NCI-H526 treated with DMSO at 0.1 percent for 48 hours (cell line): ENCODE measurements around the gene PSEN2.
"Not testable (repeated sequence)": the region's sequence is repeated elsewhere in the genome, so short reads cannot be mapped to it uniquely, and the experiment has no call there.

Experiments
- DNase-seq: peaks from one replicate; lab custom pipeline; 2025; lab: John Stamatoyannopoulos, UW

Gene PSEN2

DNA sequence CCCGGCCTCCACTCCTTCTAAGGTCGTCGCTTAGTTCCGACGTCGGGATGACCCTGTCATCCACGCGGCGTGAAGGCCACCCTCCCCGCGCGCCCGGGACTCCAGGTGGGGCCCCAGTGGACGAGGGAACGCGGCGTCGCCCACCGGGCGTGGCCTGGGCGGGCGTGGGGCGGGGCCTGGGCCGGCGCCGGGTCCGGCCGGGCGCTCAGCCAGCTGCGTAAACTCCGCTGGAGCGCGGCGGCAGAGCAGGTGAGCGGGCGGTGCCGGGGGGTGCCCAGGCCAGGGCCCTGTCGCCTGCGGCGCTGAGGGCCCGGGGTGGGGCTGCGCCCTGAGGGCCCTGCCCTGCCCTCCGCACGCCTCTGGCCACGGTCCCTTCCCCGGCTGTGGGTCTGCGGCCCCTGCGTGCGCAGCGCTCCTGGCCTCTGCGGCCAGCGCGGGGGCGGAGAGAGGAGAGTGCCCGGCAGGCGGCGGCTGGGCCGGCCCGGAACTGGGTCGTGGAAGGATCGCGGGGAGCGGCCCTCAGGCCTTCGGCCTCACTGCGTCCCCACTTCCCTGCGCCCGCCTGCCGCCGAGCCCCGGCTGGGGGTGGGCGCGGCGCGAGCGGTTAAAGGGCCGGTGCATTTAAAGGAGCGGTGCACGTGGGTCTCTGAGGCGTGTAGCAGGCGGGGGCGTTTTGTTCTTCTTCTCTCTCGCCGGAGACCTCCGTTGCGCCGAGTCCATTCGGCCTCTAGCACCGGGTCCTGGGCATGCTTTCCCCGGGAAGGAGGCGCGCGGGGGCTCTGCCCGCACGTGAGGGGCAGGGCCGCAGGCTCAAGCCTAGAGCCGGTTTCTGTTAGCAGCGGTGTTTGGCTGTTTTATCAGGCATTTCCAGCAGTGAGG lies at the start of gene PSEN2:
Gene PSEN2, plus strand, starts transcription at position 216 of the 879 bp plus-strand sequence. CDS start 11,292 bp downstream, outside the sequence.
- peak; percentile 1 for DNase-seq

DNA sequence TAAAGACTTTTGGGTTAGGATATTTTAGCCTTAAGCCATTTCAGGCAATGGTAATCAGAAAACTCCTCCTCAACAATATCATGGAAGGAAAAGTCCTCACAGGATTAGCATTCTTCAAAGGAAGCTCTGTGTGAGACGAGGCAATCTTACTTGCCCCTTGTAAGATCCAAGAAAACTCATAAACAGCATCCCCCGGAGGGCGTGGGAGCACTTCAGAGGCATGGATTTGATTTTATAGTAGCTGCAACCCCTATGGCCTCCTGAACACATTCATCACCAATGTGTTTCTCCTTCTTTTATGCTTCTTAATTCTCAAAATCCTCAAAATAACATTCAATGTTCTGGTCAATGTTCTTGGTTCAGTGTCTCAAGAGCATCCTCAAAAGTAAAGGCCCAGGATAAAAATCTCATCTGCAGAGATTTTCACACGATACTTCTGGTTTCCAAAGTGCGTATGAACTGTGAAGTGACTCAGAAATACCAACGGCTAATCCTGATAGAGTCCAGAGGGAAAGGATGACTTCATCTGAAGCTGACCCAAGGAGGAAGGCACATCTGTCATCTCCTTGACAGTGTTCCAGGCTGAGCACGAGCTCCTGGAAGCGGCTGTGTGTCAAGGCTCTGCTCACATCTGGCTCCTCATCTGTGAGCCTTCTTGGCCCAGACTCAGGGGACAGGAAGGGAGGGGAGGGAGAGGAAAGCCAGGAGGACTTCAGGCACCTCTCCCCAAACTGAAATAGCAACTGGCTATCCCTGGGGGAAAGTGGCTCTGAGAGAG lies 49.3 kb upstream of the PSEN2 start:
- no peak for DNase-seq

DNA sequence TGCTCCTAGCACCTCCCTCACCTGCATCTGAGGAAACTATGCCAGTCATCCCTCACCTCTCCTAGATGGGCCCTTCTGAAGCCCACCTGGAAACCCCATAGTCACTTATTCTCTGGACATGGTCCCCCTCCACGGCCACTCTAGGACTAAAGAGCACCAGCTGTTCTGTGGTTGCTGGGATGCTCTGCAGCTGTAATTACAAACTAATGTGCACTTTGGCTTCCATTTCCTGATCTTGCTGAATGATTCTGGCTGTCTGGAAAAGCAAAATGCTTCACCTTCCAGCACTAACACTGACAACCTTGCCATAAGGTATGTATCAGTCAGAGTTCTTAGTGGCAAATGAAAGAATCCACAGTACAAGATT lies 48.7 kb upstream of the PSEN2 start:
- no peak for DNase-seq

DNA sequence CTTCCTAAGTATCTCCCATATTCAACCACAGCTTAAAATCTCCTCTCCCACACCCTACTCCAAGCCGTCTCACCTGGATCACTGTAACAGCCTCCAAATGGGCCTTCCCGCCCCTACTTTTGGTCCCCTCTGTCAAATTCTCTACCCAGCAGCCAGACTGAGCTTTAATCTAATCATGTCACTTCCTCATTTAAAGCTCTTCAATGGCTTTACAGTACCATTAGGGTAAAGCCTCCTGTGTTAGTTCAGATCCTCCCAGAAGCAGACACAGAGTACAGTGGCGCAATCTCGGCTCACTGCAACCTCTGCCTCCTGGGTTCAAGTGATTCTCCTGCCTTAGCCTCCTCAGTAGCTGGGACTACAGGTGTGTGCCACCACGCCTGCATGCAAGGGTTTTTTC lies 46.8 kb upstream of the PSEN2 start:
- DNase-seq, result no peak

DNA sequence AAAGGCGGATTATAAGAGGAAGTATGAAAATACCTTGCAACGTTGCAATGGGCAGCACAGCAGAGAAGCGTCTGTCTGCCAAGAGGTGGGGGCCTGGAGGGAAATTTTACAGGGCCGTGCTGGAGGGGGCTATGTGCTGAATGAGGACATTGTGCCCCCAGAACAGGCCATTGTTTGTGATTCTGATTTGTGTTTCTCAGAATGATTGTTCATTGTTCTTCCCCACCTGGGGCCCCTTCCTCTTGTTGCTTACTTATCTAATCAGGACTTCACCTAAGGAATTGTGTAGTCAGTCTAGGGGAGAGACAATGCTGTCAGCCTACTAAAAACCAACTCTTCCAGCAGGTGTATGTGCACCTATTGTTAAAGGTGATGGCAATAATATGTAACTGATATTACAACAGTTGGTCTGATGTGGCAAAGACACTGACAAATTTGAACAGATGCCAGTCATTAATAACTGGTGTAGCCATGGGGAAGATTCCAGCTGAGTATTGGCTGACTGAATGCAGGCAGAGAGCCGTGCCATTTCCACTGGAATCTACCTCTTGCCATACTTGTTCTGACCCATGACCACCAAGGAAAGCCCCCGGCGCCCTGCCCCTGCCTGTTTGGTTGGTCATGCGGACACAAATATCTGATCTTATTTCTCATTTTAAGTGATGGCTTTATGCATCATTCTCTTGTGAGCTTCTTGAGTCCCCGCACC lies 45.2 kb upstream of the PSEN2 start:
- no peak for DNase-seq

DNA sequence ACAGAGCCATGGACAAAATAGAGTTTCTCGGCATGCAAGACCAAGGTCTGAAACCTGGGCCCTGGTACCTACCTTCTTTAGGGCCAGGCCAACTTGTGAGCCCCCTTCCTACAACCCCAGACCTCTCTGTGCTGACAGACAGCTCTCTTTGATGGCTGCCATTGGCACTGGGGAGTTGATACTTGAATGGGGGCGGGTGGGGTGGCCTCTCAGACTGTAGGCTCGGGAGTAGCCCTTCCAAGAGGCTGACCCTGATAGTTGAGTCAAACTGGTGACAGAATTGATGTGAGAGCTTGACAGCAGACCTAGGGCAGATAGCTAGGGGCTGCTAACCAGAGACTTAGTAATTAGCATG lies 44.7 kb upstream of the PSEN2 start:
- no peak for DNase-seq

DNA sequence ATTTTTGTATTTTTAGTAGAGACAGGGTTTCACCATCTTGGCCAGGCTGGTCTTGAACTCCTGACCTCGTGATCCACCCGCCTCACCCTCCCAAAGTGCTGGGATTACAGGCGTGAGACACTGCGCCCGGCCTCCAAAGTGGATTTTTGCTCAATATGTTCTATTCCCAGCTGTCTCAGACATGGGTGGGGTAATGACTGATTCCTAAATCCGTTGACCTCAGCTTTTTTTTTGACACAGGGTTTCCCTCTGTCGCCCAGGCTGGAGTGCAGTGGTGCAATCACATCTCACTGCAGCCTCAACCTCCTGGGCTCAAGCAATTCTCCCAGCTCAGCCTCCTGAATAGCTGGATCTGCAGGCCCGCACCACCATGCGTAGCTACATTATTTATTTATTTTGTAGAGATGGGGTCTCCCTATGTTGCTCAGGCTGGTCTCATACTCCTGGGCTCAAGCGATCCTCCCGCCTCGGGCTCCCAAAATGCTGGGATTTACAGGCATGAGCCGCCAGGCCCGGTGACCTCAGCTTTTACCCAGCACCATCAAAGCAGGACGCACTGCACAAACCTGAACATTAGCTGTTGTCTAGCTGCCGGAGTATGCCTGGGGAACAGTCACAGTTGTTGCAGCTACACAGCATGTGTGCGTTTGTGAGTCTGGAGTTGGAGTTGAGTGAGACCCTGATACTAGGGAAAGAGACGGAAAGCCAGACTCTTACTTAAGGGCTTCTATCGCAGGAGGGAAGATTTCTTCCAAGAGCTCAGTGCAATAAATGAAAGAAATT lies 43.7 kb upstream of the PSEN2 start:
- DNase-seq, result no peak

DNA sequence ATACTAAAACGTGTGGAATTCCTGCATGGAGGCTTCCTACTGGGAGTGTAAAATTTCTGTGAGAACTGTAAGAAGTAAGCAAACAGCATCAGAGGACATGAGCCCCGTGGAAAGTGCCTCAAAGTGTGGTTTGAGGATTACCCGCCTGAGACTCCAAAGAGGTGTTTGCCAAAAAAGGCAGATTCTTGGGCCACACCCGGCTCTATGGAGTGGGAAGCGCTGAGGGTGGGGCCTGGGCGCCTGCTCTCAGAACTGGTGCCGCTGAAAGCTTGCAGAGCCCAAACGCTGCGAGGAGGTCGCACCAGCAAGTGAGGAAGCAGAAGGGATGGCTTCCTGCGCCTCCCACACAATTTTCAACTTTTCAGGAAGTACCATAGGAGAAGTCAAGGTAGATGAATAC lies 43.0 kb upstream of the PSEN2 start:
- no peak for DNase-seq

DNA sequence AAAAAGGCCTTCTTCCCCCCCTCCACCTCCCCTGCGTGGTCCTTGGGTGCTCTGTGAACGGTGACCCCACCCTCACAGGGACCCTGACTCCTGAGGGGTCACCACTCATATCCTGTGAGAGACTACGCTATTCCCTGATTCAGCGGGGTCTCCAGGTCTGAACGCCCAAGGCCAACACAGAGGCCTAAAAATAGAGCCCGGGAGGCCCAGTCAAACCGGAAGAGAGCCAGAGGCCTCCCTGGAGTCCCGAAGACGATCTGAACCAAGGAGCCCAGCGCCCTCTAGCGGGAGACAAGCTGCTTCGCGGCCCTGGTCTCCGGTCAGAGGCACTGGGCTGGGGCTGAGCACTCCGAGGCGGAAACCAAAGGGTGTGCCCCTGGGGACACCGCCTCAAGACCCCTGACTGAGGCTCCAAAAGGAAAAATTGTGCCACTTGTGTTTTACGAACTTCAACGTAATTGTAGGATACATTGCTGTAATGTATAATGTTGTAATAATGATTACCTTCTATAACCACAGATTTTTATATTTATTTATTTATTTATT lies 42.4 kb upstream of the PSEN2 start:
- peak; percentile 36 for DNase-seq

DNA sequence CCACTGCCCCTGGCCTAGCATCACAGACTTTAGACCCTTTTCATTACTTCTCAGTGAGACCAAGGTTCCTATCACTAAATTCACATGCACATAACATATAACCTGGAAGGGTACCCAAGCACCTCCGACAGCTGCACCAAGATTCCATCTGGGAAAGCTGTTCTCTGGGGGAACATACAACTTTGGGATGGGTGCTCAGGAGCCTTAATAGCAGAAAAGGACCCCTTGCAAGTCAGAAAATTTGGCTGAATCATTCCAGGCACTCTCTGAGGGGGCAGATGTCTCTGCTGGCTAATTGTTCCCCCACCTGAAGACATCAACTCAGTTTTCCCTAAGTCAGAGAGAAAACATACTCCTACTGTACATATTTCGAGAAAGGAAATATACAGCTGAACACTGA lies 41.3 kb upstream of the PSEN2 start:
- DNase-seq, result no peak

DNA sequence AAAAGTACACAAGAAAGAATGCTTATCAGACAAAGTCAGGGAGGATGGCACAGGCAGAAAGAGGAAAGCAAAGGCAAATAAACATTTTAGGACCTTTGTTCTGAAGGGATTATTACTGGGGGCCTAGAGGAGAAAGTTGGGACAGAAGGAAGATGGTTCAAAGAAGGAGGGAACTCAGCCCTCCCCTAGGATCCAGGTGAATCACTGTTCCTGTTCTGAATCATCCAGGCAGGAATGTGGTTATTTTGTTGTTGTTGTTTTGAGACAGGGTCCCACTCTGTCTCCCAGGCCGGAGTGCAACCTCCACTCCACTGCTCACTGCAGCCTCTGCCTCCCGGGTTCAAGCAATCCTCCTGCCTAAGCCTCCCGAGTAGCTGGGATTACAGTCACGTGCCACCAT lies 38.5 kb upstream of the PSEN2 start:
- DNase-seq, result no peak

DNA sequence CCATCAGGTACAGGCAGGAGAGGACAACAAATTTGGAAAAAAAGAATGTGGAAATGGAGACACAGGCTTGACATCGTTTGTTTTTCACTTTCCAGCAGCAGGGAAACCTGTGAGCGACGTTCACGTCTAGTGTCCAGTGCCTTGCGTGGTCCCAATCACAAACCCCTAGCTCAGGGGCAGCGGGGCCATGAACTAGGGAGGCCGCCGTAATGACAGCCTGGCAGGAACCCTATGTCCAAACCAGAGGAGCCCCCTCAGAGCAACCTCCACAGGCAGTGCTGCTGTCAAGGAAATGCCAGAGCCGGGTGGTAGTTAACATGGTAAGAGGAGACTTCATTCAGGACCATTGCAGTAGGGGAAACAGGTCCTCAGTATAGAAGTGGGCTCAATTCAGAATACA lies 37.8 kb upstream of the PSEN2 start:
- DNase-seq, result no peak

DNA sequence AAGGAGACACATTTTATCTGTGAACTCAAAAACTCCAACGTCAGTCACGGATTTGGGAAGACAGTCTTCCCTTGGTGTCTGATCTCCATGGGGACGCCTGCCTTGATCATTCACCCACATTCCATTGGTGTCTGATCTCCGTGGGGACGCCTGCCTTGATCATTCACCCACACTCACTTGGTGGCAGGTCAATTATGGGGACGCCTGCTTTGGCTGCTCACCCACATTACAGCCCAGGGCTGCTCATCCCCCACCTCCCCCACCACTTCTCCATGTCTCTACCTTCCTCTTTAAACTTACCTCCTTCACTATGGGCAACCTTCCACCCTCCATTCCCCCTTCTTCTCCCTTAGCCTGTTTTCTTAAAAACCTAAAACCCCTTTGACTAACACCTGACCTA lies 36.2 kb upstream of the PSEN2 start:
- not testable (repeated sequence) for DNase-seq

DNA sequence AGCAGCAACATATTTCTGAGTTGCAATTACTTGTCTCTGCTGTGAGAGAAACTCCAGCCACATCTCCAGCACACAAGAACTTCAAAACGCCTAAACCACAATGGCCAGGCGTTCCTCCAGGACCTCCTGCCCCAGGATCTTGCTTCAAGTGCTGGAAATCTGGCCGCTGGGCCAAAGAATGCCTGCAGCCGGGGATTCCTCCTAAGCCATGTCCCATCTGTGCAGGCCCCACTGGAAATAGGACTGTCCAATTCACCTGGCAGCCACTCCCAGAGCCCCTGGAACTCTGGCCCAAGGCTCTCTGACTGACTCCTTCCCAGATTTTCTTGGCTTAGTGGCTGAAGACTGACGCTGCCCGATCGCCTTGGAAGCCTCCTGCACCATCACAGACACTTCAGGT lies 35.0 kb upstream of the PSEN2 start:
- not testable (repeated sequence) for DNase-seq

DNA sequence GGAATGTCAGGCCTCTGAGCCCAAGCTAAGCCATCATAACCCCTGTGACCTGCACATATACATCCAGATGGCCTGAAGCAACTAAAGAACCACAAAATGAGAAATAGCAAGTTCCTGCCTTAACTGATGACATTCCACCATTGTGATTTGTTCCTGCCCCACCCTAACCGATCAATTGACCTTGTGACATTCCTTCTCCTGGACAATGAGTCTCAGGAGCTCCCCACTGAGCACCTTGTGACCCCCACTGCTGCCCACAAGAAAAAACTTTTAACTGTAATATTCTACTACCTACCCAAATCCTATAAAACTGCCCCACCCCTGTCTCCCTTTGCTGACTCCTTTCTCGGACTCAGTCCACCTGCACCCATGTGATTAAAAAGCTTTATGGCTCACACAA lies 32.5 kb upstream of the PSEN2 start:
- not testable (repeated sequence) for DNase-seq

DNA sequence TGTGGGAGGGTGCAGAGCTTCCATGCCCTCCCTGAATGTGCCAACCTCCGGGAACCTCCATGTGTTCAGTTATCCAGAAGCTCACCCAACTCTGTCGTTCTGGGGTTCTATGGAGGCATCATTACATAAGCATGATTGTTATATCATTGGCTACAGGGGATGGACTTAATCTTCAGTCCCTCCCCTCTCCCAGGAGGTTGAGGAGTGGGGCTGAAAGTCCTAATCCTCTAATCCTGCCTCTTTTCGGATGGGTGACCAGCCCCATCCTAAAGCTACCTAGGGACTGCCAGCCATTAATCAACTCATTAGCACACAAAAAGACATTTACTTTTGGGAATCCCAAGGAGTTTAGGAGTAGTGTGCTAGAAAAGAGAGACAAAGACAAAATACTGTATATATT lies 32.0 kb upstream of the PSEN2 start:
- no peak for DNase-seq

DNA sequence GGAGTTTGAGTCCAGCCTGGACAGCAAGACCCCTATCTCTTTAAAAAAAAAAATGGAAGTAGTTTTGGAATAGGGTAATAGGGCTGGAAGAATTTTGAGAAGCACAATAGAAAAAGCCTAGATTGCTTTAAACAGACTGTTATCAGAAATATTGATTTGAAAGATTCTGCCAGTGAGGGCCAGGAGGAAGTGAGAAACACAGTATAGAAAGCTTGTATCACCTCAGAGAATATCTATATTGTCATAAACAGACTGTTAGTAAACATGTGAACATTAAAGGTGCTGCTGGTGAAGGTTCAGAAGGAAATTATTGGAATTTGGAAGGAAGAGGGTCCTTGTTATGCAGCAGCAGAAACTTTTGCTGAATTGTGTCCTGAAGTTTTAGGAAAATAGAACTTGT lies 24.8 kb upstream of the PSEN2 start:
- no peak for DNase-seq

DNA sequence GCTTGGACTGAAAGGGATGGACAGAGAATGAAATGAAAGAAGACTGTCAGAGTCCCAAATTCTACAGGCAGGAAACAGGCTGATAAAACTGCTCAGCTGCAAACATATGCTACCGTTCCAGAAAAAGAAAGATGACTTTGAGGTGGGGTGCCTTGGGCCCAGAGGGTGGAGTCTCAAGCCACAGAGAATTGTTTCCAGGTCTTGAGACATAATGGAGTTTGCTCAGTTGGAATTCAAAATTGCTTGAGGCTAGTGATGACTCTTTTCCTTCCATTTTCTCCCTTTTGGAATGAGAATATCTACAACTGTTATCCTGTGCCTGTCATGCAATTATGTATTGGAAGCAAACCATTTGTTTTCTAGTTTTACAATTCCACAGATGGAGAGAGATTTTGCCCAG lies 23.6 kb upstream of the PSEN2 start:
- no peak for DNase-seq

DNA sequence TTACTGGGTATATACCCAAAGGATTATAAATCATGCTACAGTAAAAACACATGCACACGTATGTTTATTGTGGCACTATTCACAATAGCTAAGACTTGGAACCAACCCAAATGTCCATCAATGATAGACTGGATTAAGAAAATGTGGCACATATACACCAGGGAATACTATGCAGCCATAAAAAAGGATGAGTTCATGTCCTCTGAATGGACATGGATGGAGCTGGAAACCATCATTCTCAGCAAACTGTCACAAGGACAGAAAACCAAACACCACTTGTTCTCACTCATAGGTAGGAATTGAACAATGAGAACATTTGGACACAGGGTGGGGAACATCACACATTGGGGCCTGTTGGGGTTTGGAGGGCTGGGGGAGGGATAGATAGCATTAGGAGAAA lies 15.9 kb upstream of the PSEN2 start:
- not testable (repeated sequence) for DNase-seq

DNA sequence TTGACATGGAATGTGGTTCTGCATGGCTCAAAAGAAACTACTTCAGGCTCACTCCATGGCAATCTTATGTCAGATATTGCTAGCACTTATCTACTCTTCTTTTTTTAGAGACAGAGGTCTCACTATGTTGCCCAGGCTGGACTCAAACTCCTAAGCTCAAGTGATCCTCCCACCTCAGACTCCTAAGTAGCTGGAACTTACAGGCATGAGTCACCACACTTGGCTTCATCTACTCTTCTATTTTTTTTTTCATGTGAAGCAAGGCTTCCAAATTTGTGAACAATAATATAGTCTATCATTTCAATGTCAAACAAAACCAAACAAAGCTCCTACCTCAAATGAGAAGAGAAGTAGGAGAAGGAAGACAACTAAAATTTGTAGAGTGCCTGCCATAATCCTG lies 7.5 kb upstream of the PSEN2 start:
- DNase-seq, result no peak

DNA sequence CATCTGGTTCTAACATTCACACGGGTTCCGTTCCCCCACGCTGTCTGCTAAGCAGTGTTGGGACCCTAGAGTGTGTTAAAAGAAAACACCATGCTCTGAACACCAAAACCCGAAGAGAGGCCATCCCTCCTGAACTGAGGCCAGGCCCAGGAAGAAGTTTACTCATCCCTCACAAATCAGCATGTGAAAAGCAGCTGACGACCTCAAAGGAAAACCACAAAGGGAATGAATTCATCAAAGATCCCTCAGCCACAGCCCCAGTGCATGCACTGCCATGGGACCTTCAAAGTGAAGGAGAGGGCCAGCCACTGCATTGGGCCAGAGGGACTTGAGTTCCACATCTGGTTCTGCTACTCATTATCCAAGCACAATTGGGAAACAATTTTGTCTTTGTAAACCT lies 7.0 kb upstream of the PSEN2 start:
- no peak for DNase-seq

DNA sequence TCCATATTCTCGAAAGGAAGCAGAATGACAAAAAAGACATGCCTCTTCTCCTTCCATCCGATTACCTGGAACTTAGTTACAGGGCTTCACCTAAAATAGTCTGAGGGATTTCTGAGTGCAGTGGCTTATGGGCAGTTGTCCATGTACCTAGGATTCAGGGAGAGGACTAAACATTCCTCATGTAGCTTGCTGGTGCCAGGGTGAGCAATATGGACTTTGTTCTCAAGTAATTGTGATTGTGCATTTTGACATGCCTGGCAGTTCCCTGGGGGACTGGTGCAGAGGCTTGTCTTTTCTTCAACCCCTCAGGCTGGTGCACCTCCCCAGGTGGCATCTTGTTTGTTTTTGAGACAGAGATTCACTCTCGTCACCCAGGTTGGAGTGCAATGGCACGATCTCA lies 6.1 kb upstream of the PSEN2 start:
- no peak for DNase-seq
